NCI-H774 (cell line): ENCODE data around the gene HIVEP2.

Experiments
- DNase-seq: peaks from one replicate; lab custom pipeline; 2025; lab: John Stamatoyannopoulos, UW

The HIVEP2 gene

GRCh38 chr6:142816486-142816885 lies 128.5 kb downstream of the HIVEP2 start:
- DNase-seq, result no peak

- peak; percentile 33 for DNase-seq
Observed at GRCh38 chr6:142816031-142816430, 128.9 kb downstream of the HIVEP2 start.

DNA sequence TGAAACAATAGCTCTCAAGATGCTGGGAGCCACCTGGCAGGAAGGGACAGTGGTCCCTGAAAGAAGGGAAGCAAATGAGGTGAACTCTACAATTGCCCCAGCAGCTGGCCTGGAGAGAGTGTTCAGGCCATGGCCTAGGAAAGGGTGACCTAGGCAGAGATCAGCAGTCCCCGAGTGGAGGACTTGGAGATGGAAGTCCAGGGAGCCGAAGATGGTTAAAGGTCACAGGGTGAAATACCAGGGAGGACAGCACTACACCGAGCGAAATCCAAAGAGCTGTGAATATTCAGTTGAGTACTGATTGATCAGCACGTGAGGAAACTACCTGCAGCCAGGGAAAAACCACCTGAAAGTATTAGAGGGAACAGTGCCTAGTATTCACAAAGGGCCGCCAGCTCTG lies 133.1 kb downstream of the HIVEP2 start:
- DNase-seq, result no peak

DNA sequence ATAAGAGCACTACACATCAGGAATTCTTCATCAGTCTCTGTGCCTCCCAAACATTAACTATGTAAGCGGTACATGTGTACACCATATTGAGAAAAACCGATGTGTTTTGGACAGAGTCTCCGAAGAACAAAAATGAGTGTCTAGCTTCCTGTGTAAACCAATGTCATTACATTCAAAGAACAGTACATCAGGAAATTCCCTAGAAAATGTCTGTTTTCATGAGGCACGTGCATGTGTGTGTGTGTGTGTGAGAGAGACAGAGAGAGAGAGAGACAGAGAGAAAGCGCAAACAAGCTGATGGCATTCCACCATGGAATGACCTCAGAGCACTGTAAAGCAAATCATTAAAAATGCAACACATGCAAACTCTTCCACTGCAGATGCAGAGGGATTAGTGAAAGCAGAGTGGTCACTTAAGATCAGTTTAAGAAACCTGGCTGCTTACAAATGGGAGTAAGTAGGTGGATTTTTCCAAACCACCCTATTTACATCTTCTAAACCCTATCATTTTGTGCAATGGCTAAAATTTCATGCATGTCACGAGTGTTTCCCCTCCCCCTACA lies 133.9 kb downstream of the HIVEP2 start:
- DNase-seq, result no peak

- DNase-seq, result no peak
Observed at GRCh38 chr6:142809947-142810346, 135.0 kb downstream of the HIVEP2 start.

- no peak for DNase-seq
Observed at GRCh38 chr6:142808405-142809061, 136.4 kb downstream of the HIVEP2 start.

DNA sequence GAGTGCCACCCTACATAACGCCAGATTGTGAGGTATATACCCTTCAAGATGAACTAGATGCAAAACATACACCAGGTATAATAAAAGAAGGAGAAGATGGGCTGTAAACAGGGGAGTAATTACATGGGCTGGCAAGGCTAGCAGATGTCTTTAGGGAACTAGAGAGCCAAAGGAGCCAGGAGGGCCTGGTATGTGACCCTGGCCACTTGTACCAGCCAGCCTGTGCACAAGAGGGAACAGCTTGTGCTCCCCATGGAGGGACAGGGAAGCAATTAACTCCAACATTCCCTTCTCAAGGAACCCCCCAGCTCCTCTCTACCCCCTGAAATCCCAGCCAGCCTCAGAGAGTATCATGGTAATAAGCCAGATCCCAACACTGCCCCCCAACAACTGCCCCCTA lies 139.9 kb downstream of the HIVEP2 start:
- no peak for DNase-seq

- no peak for DNase-seq
Observed at GRCh38 chr6:142804490-142804889, 140.5 kb downstream of the HIVEP2 start.

- DNase-seq, result no peak
Observed at GRCh38 chr6:142803495-142804058, 141.4 kb downstream of the HIVEP2 start.

DNA sequence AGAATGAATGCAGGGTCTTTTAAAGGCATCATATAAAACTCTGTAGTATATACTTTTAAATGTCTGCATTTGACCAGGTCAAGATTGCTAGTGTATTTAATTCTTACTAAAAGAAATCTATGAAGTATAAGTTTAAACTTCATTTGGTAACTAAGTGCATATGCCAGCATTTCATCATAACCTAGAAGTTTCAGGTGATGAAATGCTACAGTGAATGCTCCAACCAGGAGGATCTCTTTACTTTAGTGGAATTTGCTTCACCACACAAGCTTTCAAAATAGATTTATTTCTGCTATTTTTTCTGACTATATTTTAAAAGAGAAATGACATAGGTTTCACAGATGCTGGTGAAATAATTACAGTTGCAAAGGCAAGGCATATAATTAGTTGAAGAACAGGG lies 141.9 kb downstream of the HIVEP2 start:
- no peak for DNase-seq

GRCh38 chr6:142802124-142802523 lies 142.9 kb downstream of the HIVEP2 start:
- no peak for DNase-seq

DNA sequence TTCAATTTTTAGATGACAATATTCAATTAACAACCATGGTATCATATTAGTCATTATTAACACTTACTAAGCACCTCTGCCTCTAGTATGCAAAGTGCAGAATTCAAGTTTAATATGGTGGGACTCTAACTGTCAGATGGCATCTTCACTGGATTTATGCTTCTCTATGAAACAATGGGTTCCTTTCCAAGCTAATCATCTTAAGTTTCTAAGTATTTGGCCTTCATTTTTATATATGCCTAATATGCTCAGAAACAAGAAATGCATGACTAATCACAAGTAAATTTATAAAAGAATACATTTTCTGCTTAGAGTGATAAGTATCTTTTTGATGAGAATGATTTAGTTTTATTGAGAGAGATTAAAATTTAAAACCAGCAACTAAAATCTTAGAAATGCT lies 144.7 kb downstream of the HIVEP2 start:
- no peak for DNase-seq

DNA sequence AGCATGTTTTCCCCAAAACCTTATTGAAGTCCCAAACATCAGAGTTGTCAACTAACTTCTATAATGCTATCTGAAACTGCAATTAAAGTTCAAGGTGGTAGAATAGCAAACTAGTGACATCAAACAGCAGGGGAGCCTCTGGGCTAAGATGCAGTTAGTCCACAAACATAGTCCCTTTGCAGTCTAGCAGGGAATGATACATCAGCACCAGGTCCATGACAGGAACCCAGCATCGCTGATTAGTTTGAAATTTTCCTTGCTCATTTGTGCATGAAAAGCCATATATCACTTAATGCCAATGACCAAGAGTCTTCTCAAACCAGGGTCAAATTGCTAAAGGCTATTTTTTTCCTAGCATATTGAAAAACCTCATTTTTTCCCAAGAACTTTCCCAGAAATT lies 145.3 kb downstream of the HIVEP2 start:
- no peak for DNase-seq

GRCh38 chr6:142797159-142797558 lies 147.8 kb downstream of the HIVEP2 start:
- no peak for DNase-seq

DNA sequence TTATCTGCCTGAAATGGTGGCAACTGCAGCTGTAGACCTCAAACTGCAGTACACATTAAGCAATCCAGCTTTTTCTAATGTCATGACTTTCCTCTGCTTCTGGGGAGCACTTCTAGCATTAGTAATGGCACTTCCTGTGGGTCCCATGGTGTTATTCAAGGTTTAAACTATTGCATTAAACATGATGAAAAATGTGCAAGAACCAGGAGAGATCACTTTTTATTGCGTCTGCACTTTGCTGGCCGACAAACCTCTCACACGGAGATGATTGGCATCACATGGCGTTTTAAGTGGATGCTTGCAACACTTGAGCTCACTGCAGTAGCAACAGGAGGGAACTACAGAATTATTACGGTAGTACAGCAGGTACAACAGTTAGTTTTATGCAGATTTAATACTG lies 148.4 kb downstream of the HIVEP2 start:
- DNase-seq, result no peak

GRCh38 chr6:142796024-142796423 lies 149.0 kb downstream of the HIVEP2 start:
- no peak for DNase-seq

- DNase-seq, result no peak
Observed at GRCh38 chr6:142794424-142794823, 150.6 kb downstream of the HIVEP2 start.

DNA sequence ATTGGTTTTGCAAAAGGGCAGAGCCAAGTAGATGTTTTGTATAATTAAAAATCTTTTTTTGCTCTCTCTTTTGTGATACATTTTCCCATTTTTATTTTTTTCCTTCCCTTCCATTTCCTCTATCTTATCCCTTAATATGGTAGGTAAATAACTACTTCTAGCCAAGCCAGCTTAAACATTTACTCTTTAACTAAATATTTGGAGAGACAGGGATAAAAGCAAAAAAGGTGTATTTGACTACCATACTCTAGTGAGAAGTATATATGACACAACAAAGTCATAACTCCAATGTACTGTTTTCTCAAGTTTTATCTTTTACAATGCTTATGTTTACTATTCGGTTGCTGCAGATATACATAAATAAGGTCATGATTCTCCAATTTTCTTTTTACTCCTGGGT lies 154.7 kb downstream of the HIVEP2 start:
- no peak for DNase-seq

- DNase-seq, result no peak
Observed at GRCh38 chr6:142787422-142787821, 157.6 kb downstream of the HIVEP2 start.

DNA sequence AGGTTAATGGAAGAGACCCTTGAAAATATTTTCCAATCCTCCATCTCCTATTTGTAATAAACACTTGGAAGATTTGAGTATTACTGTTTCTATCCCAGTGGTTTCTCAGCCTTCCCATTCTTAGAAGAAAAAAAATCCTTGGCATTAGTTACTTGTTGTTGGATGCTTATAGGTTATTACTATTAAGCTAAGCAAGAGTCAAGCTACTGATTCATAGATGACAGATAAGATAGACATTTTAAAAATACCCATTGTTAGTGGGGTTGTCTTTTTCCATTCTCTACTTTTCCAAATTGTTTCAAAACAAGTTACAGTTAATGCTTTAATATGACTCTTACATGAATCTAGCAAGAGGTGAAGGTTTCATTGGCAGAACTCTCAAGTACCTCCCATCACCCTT lies 158.5 kb downstream of the HIVEP2 start:
- DNase-seq, result no peak

GRCh38 chr6:142784344-142784743 lies 160.6 kb downstream of the HIVEP2 start:
- DNase-seq, result no peak

DNA sequence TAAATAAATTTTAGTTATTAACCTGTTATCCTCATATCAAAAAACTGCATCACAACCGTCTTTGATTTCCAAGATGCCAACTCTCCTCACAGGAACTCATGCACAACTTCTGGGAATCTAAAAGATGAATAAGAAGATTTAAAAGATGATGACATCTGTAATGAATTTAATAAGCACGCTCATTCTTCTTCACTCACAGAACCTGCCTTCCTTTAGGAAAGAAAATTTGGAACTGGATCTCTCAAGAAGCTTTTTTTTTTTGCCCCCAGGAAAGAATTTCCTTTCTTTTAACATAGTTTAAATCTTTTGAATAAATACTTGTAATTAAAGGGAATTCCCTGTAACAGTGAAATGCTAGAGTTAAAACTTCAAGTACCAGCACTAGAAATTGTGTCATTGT lies 161.5 kb downstream of the HIVEP2 start:
- DNase-seq, result no peak

DNA sequence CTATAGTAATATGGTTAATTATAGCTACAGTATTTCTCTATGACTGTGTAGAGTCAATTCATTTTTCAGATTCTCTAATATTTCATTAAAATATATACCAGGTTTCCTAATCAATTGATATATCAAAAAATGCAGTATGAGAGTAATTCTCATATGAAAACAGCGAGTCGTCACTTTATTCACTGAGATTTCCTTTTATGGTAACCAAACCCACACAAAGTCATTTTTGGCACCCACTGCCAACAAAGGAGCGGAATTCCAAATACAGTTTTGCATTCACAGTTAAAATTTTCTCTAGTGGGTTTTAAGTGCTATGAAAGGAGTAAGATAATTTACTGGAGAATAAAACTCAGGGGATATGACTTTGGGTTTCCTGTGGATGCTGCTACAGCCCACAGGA lies 163.8 kb downstream of the HIVEP2 start:
- DNase-seq, result no peak
